Activated CD4-positive, alpha-beta memory T cell treated with anti-CD3 and anti-CD28 coated beads, Interleukin-2, amount 10 ng/mL, durations not matched to agents 7 days and 5 days (primary cell): ENCODE results near the gene STXBP4. TPM values are rescaled to one million over a fixed set of nuclear protein-coding genes. Genes with fewer than 3 reads are reported as not detected.

Source experiments
- CTCF ChIA-PET: fragments of 350-600 bp; sonication (Branson Sonifier 250); formaldehyde crosslinking; loops from one replicate; lab custom pipeline; 2021; ENCODE audit warnings: antibody characterized with exemption, inconsistent platforms; lab: Charles Lee
- POLR2A ChIA-PET: fragments of 350-600 bp; sonication (Branson Sonifier 250); formaldehyde crosslinking; loops from one replicate; lab custom pipeline; 2021; ENCODE audit warnings: antibody characterized with exemption; lab: Charles Lee
- DNase-seq: peaks from one replicate; pipeline ENCODE4 v3.0.0-alpha.2; 2020
- H3K27ac Mint-ChIP-seq: one replicate; pipeline ENCODE4 v1.8.0; 2021; ENCODE audit warnings: mild to moderate bottlenecking, mixed read lengths
- H3K27me3 Mint-ChIP-seq: one replicate; pipeline ENCODE4 v1.8.0; 2021; ENCODE audit warnings: mixed read lengths
- H3K36me3 Mint-ChIP-seq: one replicate; pipeline ENCODE4 v1.8.0; 2021; ENCODE audit warnings: low read depth, mixed read lengths
- H3K4me1 Mint-ChIP-seq: one replicate; pipeline ENCODE4 v1.8.0; 2021; ENCODE audit warnings: mixed read lengths
- H3K4me3 Mint-ChIP-seq: one replicate; pipeline ENCODE4 v1.8.0; 2021; ENCODE audit warnings: mild to moderate bottlenecking, mixed read lengths
- H3K9me3 Mint-ChIP-seq: one replicate; pipeline ENCODE4 v1.8.0; 2021; ENCODE audit warnings: mixed read lengths
- total RNA-seq, 2 experiments: library from RNA; stranded (reverse); gene quantifications; one replicate each; pipeline ENCODE4 v1.2.3, GENCODE V29; 2021

The STXBP4 gene
- total RNA-seq, 2 experiments from 2014 or later = 4.7 to 6.6 TPM

DNA sequence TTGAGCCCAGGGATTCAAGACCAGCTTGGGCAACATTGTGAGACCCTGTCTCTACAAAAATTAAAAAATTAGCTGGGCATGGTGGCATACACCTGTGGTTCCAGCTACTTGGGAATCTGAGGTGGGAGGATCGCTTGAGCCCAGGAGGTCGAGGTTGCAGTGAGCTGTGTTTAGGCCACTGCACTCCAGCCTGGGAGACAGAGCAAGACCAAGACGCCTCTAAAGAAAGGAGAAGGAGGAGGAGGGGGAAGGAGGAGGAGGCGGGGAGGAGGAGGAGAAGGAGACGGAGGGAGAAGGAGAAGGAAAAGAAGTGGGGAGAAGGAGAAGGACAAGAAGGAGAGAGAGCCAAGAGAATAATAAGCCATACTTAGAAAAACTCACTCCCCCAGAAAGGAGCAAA, 35.9 kb downstream of the STXBP4 start:
- ChIA-PET POLR2A (no interaction called here), CTCF (interaction anchor here (1.2 to 3.8 kb wide), 3 partner anchors 11 to 352 kb away, joined by 3 to 30 read pairs (median 7); no protein-coding TSS in a partner anchor)
- Mint-ChIP-seq H3K36me3 (no peaks in the 10 kb centered on the region), H3K27me3 (no peaks in the 10 kb centered on the region), H3K4me1 (no peaks in the 10 kb centered on the region), H3K9me3 (no peaks in the 10 kb centered on the region), H3K27ac (no peak overlapping the region), H3K4me3 (no peak overlapping the region)
- DNase-seq = no peak

DNA sequence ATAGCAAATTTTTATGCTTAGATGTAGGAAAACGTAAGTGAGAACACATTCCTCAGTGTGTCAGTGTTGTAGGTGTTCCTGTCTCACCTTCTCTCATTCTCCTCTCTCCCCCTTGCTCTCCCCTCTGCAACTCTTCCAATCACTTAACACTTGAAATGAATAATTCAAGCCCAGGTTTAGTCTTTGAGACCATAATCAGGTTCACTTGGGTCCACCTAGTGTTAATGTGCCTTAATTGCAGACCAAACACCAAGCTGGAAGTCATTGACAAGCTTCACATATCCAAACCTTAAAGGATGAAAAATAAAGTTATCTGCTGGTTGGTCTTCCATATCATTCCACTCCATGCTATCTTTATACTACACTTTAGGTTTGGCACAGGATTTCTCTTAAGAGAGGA, 37.0 kb downstream of the STXBP4 start:
- no peak overlapping the region for H3K4me3 Mint-ChIP-seq
- DNase-seq = no peak
- no peaks in the 10 kb centered on the region for H3K4me1 Mint-ChIP-seq
- POLR2A ChIA-PET = no interaction called here
- no peaks in the 10 kb centered on the region for H3K27me3 Mint-ChIP-seq
- CTCF ChIA-PET = interaction anchor here (1.0 to 3.8 kb wide), 7 partner anchors 12 to 352 kb away, joined by 3 to 30 read pairs (median 3); no protein-coding TSS in a partner anchor
- H3K36me3 Mint-ChIP-seq = no peaks in the 10 kb centered on the region
- no peak overlapping the region for H3K27ac Mint-ChIP-seq
- no peaks in the 10 kb centered on the region for H3K9me3 Mint-ChIP-seq

DNA sequence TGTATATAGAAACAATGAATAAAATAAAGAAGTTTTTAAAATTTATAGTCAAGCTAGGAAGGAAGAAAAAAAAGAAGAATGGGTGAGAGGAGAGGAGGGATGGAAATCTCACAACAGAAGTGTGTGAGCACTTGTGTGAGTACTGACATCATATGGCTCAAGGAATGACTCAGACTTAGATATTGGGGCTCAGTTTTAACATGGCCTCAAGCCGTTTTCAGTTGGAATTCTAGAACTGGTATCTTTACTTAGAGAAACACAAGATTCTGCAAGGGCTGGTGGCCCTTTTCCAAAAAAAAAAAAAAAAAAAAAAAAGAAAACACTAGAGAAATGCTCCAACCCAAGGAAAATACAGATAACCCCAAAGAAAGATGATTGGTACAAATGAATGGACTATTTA, 55.1 kb downstream of the STXBP4 start:
- Mint-ChIP-seq H3K36me3 (no peaks in the 10 kb centered on the region), H3K27me3 (no peaks in the 10 kb centered on the region), H3K4me3 (no peak overlapping the region), H3K27ac (no peak overlapping the region), H3K4me1 (no peaks in the 10 kb centered on the region), H3K9me3 (no peaks in the 10 kb centered on the region)
- POLR2A ChIA-PET = no interaction called here
- DNase-seq = no peak
- CTCF ChIA-PET = interaction anchor here (0.7 kb wide), 1 partner anchor 41 kb away, joined by 8 read pairs; no protein-coding TSS in a partner anchor

DNA sequence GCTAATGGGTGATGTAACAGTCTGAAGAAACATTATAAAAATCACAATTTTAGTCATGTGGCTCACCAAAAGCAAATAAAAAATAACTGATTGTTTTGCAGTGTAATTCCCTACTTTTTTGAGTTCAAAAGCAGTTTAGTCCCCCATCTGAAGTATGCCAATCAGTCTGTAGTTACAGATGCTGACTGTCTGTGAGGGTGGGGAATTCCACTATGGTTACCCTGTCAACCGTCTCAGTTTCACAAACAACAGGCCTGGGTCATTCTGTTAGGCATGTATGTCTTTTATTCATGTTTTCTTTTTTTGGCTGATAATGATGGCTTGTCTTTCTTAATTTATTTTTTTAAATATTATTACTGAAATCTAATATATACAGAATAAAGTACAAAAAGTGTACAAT, 69.3 kb downstream of the STXBP4 start:
- Mint-ChIP-seq H3K36me3 (peaks cover 10% of the 10 kb centered on the region), H3K27me3 (no peaks in the 10 kb centered on the region), H3K4me1 (peaks cover 16% of the 10 kb centered on the region), H3K4me3 (no peak overlapping the region), H3K27ac (no peak overlapping the region), H3K9me3 (no peaks in the 10 kb centered on the region)
- no peak for DNase-seq
- ChIA-PET CTCF (no interaction called here), POLR2A (no interaction called here)

DNA sequence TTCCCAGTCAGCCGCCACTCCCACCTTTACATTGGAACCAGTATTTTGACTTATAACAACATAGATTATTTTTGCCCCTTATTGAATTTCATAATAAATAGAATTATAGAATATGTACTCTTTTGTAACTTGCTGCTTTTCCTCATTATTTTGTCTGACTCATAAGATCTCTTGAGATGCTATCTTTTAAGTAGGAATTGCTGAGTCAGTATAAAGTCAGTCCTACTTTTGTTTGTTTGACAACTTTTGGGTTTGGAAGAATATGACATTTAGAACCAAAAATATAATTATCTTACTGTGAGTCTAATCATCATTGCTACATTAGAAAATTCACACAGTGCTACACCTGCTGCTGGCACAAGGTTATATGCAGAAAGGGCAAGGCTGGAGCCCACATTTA, 69.7 kb downstream of the STXBP4 start:
- Mint-ChIP-seq H3K27me3 (no peaks in the 10 kb centered on the region), H3K4me3 (no peak overlapping the region), H3K36me3 (peaks cover 9% of the 10 kb centered on the region), H3K27ac (no peak overlapping the region), H3K9me3 (no peaks in the 10 kb centered on the region), H3K4me1 (peaks cover 16% of the 10 kb centered on the region)
- DNase-seq = no peak
- POLR2A ChIA-PET = no interaction called here
- CTCF ChIA-PET = no interaction called here

DNA sequence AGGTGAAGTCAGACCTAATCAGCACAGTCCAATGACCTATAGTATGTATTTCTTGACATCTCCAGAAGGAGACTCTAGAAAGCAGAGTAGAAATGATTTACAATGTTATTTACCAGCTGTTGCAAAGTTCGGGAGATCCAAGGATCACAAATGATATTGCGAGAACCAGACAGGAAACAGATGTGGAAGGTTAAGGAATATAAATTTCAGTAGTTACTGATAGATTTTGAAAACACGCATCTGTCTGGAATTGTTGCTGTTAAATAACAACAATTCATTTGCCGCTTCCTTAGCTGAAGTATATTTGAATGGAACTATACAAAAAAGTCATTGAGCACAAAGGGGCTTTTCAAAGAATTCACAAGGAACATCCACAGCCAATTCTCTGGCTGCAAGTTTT, 72.0 kb downstream of the STXBP4 start:
- ChIA-PET POLR2A (no interaction called here), CTCF (no interaction called here)
- Mint-ChIP-seq H3K9me3 (no peaks in the 10 kb centered on the region), H3K4me3 (no peak overlapping the region), H3K27ac (no peak overlapping the region), H3K4me1 (peaks cover 16% of the 10 kb centered on the region), H3K27me3 (no peaks in the 10 kb centered on the region), H3K36me3 (peaks cover 9% of the 10 kb centered on the region)
- no peak for DNase-seq

DNA sequence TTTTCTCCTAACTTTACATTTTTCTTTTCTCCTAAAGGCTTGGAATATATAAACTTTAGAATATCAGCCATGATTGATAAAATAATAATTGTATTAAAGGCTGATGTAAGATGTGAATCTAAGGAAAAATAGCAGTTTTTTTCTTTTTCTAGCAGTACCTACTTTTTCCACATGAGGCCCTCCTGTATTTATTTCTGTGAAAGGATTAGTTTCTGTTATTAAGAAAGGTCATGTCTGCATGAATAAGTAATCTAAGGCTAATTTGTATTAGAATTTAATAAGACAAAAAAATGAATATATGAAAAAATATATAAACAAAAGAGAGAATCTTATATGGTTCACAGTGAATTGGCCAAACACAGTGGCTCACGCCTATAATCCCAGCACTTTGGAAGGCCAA, 85.3 kb downstream of the STXBP4 start:
- Mint-ChIP-seq H3K27me3 (no peaks in the 10 kb centered on the region), H3K4me3 (no peak overlapping the region), H3K27ac (no peak overlapping the region), H3K36me3 (no peaks in the 10 kb centered on the region), H3K4me1 (no peaks in the 10 kb centered on the region), H3K9me3 (no peaks in the 10 kb centered on the region)
- CTCF ChIA-PET = interaction anchor here (1.0 kb wide), 1 partner anchor 294 kb away, joined by 3 read pairs; no protein-coding TSS in a partner anchor
- DNase-seq = no peak
- POLR2A ChIA-PET = interaction anchor here (1.4 kb wide), 1 partner anchor 10 kb away, joined by 3 read pairs; no protein-coding TSS in a partner anchor

DNA sequence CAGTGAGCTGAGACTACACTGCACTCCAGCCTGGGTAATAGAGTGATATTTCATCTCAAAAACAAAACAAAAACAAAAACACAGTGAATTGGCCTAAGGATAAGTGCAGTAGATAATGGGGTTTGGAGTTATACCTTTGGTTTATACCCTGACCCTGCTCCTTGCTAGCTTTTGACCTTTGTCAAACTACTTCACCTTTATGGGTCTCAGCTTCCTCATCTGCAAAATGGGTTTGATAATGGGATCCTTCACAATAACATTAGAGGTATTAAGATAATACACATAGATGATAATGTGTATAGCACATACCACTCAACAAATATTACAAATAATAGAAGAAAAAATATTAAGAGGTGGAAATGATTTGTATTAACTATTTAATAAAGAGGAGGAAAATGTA, 85.9 kb downstream of the STXBP4 start:
- Mint-ChIP-seq H3K36me3 (no peaks in the 10 kb centered on the region), H3K4me3 (no peak overlapping the region), H3K27me3 (no peaks in the 10 kb centered on the region), H3K27ac (no peak overlapping the region), H3K9me3 (no peaks in the 10 kb centered on the region), H3K4me1 (no peaks in the 10 kb centered on the region)
- POLR2A ChIA-PET = interaction anchor here (1.4 kb wide), 1 partner anchor 9 kb away, joined by 3 read pairs; no protein-coding TSS in a partner anchor
- DNase-seq = no peak
- CTCF ChIA-PET = interaction anchor here (1.0 to 1.9 kb wide), 2 partner anchors 294 to 302 kb away, joined by 3 to 5 read pairs; no protein-coding TSS in a partner anchor

DNA sequence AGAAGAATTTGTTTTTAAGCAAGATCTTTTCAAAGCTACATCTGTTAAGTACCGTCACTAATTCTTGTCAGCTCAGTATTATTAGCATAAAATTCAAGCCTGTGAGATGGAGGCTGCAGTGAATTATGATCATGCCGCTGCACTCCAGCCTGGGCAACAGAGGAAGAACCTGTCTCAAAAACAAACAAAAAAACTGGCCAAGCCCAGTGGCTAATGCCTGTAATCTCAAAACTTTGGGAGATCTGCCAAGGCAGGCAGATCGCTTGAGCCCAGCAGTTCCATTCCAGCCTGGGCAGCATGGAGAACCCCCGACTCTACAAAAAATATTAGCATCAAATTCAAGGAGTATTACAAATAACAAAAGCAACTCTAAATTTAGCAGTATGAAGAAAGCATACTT, 88.0 kb downstream of the STXBP4 start:
- DNase-seq = no peak
- H3K27me3 Mint-ChIP-seq = no peaks in the 10 kb centered on the region
- H3K4me3 Mint-ChIP-seq = no peak overlapping the region
- ChIA-PET CTCF (interaction anchor here (0.5 to 1.5 kb wide), 3 partner anchors 63 to 1571 kb away, joined by 3 to 5 read pairs (median 3); no protein-coding TSS in a partner anchor), POLR2A (no interaction called here)
- no peaks in the 10 kb centered on the region for H3K36me3 Mint-ChIP-seq
- H3K9me3 Mint-ChIP-seq = no peaks in the 10 kb centered on the region
- no peak overlapping the region for H3K27ac Mint-ChIP-seq
- no peaks in the 10 kb centered on the region for H3K4me1 Mint-ChIP-seq

DNA sequence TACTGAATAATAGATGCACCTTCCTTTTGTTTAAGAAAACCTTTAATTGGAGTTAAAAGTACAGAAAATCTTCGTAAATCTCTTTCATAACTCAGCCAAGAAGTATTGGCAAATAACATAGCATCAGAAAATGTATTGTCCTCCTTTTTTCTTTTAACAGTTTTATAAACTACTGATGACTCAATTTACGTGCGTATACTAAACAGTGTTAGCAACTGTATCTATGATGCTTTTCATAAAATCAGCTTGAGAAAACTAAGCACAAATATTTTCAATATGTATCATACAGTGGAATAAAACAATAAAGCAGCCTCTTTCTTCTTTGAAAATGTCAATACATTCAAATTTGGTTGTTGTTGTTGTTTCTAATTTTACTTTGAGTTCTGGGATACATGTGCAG, 88.6 kb downstream of the STXBP4 start:
- POLR2A ChIA-PET = no interaction called here
- H3K27ac Mint-ChIP-seq = no peak overlapping the region
- CTCF ChIA-PET = no interaction called here
- DNase-seq = no peak
- H3K9me3 Mint-ChIP-seq = no peaks in the 10 kb centered on the region
- H3K36me3 Mint-ChIP-seq = no peaks in the 10 kb centered on the region
- no peaks in the 10 kb centered on the region for H3K4me1 Mint-ChIP-seq
- H3K4me3 Mint-ChIP-seq = no peak overlapping the region
- no peaks in the 10 kb centered on the region for H3K27me3 Mint-ChIP-seq

DNA sequence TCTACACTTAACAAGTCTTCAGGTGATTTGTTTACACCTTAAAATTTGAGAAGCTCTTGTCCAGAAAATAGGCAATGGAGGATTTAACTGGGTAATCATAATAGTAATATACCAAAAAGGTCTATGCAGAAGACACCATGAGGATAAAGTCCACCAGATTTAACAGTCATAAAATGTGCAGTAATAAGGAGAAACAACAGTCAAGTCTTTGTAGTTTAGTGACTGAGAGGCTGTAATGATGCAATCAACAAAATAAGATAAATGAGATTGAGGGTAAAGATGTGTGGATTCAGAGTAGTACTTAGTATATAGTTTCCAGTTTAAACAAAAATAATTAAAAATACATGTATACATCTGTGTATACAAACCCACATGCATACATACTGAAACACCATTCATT, 91.2 kb downstream of the STXBP4 start:
- H3K27me3 Mint-ChIP-seq = no peaks in the 10 kb centered on the region
- POLR2A ChIA-PET = no interaction called here
- no peaks in the 10 kb centered on the region for H3K36me3 Mint-ChIP-seq
- no peak overlapping the region for H3K4me3 Mint-ChIP-seq
- no peak for DNase-seq
- H3K27ac Mint-ChIP-seq = no peak overlapping the region
- no peaks in the 10 kb centered on the region for H3K4me1 Mint-ChIP-seq
- CTCF ChIA-PET = no interaction called here
- no peaks in the 10 kb centered on the region for H3K9me3 Mint-ChIP-seq

DNA sequence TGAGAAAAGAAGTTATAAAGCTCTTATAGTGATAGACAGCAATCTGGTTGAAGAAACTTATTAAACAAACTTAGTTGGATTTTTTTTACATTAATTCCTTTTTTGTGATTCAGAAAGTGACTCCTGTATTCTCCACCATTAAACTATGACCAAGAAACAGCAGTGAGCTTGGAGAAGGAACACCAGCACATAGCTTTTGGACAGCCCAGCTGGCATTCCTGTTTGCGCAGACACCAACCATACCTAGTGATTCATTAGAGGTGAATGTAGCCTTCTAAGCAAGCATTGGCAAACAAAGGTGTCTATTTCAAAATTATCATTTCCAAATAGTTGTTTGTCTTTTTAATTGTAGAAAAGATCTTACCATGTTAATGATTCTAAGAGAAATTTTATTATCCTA, 94.4 kb downstream of the STXBP4 start:
- ChIA-PET POLR2A (interaction anchor here (1.3 kb wide), 1 partner anchor 8 kb away, joined by 3 read pairs; no protein-coding TSS in a partner anchor), CTCF (no interaction called here)
- Mint-ChIP-seq H3K27ac (no peak overlapping the region), H3K36me3 (no peaks in the 10 kb centered on the region), H3K27me3 (no peaks in the 10 kb centered on the region), H3K4me1 (no peaks in the 10 kb centered on the region), H3K4me3 (no peak overlapping the region), H3K9me3 (no peaks in the 10 kb centered on the region)
- DNase-seq = no peak

DNA sequence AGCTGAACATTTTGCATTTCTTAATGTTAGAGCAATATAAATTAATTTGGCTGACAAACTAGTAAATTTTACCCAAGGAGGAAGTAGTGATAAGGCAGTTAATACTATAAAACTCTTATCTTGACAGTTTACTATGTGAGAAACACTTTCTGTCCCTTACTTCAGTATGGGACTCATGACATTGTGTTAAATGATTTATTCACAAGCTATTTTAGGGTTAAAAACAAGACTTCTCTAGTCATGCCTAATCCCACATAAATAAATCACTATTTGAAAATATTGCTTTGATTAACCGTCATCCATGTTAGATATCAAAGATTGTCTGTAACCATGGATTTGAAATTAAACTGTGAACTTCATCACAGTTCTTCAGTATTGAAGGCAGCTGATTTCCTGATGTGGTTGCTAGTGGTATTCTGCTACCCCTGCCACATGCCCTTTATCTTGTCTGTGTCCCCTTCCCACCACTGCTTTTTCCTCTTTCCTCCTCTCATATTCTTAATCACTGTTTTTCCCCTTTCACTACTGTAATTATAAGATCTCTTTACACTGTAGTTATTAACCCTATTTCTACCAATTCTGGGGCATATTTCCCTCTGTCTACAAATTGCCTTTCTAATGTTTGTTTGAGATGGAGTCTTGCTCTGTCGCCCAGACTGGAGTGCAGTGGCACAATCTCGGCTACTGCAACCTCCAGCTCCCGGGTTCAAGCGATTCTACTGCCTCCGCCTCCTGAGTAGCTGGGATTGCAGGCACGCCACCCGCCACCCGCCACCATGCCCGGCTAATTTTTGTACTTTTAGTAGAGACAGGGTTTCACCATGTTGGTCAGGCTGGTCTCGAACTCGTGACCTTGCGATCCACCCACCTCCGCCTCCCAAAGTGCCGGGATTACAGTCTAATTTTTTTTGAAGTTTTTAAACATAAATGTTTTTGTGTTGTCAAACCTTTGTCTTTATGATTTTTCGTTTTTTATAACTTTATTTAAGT, 95.6 kb downstream of the STXBP4 start:
- no peaks in the 10 kb centered on the region for H3K9me3 Mint-ChIP-seq
- no peak overlapping the region for H3K27ac Mint-ChIP-seq
- H3K4me3 Mint-ChIP-seq = no peak overlapping the region
- DNase-seq = no peak
- POLR2A ChIA-PET = interaction anchor here (1.3 kb wide), 1 partner anchor 10 kb away, joined by 3 read pairs; no protein-coding TSS in a partner anchor
- H3K27me3 Mint-ChIP-seq = no peaks in the 10 kb centered on the region
- no peaks in the 10 kb centered on the region for H3K4me1 Mint-ChIP-seq
- CTCF ChIA-PET = no interaction called here
- H3K36me3 Mint-ChIP-seq = no peaks in the 10 kb centered on the region
